ENCODE results near the gene CD84.
"Not testable (repeated sequence)": the region's sequence is repeated elsewhere in the genome, so short reads cannot be mapped to it uniquely, and the experiment has no call there.

CD84 gene

GRCh38 chr1:160500321-160500990, 78.8 kb downstream of the CD84 start:
- DNase-seq: no peak

- no peak for DNase-seq
These were observed 79.7 kb downstream of the CD84 start for GRCh38 chr1:160499631-160500030.

GRCh38 chr1:160498301-160499065, 80.8 kb downstream of the CD84 start:
- not testable (repeated sequence) for DNase-seq

GRCh38 chr1:160496334-160496733, 83.0 kb downstream of the CD84 start:
- DNase-seq: no peak

GRCh38 chr1:160494620-160495019, 84.7 kb downstream of the CD84 start:
- no peak for DNase-seq

GRCh38 chr1:160492617-160493016, 86.7 kb downstream of the CD84 start:
- no peak for DNase-seq

GRCh38 chr1:160491981-160492380, 87.3 kb downstream of the CD84 start:
- no peak for DNase-seq

All from T1000 (cell line).